CD1c-positive myeloid dendritic cell (primary cell): ENCODE data around the gene TM7SF2.

Source experiments
- DNase-seq: peaks from one replicate; pipeline ENCODE4 v3.0.0-alpha.2; 2016; ENCODE audit errors: extremely low spot score

TM7SF2 gene

DNA sequence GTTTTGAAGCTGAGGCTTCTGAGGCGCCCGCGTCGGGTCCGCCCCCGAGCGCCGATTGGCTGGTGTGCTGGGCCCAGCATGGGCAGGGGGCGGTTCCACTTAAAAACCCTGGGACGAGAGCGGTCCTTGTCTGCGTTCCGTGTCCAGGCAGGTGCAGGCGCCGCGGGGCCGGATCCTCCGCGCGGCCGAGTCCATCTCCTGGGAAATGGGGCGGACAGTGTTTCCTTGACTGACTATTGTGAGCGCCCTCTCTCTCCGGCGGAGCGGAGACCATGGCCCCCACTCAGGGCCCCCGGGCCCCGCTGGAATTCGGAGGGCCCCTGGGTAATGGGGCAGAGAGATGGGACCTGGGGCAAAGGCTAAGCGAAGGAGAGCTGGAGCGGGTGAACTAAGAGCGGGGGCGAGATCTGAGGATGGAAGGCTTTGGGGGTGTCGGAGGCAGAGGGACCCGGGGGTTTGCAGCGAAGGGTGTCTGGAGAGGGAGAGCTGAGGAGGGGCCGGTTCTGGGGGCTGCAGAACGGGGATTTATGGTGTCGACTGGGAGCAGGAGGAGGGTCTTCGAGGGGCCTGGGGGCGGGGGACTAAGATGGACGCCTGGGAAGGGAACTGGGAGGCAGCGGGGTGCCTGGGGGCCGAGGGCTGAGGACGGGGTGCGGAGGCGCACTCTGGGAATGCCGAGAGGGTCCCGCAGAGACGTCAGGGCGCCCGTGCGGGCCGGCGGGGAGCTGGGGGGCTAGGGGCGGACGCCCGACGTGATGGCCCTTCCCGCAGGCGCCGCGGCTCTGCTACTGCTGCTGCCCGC is at the start of gene TM7SF2:
TM7SF2 (plus strand) TSS at position 129 of the 802 bp plus-strand sequence; CDS start at position 273, 144 bp downstream.
- DNase-seq: peak; percentile 95

DNA sequence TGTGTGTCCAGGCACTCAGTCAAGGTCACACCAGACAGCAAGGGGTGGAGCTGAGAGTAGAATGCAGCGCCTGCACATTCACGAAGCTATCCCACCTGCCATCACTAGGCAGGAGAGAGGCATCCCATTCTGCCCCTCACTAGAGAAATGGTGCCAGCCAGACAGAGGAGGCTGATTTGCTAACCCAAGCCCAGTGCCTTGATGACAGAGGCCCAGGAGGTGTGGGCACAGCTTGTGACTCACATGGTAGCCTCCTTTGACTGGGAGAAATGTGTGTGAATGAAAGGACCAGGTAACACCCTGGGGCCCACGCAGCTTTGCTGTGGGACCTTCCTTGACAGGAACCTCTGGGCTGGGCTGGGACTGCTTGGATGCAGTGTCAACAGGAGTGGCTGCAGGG is 48.1 kb upstream of the TM7SF2 start:
- no peak for DNase-seq

DNA sequence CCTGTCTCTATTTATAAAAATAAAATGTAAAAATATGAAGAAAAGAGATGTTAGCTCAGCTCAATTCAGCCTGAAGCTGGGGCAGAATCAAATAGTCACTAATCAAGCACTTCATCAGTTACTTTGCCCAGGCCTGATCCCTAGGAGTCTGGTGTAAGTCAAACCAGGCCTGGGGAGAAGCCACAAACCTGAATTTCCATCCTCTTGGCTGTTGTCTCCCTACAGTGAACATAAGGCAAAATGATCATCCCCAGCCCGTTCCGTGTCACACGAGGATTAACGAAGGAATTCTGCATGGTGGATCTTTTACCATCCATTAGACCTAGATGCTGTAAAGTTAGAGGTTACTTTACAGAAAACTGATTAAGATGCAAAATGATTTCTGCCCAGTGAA is 46.8 kb upstream of the TM7SF2 start:
- DNase-seq: no peak

DNA sequence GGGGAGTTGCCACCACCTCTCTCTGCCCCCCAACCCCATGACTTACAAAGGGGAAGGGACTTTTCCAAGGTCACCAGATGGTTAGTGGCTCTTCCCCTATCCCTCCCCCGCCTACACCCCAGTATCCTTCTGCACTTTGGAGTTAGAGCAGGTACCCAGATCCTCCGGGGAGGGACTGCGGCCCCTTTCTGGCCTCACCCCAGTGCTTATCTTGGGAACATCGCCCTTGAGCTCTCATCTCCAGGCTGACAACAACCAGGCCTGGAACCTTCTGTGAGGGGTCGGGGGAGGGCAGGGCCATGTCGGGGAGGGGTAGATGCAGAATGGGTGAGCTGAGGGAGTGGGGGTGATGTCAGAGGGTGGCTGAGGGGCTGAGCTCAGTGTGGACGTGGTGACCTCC is 45.8 kb upstream of the TM7SF2 start:
- DNase-seq: no peak

DNA sequence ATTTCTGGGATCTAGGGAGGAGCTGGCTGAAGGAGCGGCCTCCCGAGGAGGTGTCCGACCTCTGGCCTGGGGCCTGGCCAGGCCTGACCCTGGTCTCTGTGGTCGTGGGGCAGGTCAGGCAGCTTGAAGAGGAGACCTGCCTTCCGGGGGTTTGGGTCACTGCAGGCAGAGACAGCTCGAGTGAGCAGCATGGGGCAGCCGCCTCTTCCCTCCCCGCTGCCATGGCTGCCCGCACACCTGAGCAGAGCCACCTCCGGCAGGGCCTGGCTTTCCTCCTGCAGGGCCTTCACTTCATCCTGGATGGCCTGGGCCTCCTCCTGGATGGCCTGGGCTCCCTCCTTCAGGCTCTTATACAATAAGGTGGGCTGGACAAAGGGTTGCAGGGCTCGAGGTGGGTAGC is 45.4 kb upstream of the TM7SF2 start:
- DNase-seq: no peak

DNA sequence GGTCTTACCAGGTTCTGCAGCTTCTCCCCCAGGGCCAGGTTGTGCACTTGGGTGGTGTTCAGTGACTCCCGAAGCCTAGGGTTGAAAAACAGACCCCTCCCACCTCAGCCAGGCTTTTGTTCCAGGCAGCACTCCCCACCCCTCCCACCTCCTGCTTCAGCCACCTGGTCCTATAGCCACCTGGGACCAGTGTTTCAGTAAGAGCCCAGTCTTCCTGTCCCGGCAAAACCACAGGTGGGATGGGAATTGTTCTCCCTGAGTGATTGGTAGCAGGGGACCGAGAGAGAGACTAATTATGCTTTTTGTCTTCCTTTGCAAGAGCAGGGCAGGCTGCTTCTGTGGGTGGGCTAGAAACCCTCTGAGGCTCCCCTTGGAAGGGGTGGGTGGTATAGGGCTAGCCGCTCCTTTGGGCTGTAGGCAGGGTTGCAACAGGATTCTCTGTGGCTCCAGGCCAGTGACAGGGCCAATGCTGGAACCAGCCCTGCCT is 44.8 kb upstream of the TM7SF2 start:
- no peak for DNase-seq

DNA sequence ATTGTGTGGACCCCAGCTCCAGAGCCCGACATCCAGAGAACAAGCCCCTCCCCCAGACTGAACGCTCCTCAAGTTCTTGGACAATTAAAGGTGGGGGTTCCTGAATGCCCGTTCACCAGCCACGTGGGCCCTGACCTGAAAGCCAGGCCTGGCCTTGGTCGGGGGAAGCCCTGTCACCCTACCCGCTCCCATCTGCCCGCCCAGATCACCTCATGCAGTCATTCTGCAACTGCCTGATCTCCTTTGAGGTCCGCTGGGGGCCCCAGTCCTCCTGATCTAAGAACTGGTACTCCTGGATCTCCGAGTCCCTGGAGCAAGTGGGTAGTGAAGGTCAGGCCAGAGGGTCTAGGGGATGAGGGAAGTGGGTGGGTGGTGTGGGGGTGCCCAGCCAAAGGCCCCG is 44.2 kb upstream of the TM7SF2 start:
- DNase-seq: no peak

DNA sequence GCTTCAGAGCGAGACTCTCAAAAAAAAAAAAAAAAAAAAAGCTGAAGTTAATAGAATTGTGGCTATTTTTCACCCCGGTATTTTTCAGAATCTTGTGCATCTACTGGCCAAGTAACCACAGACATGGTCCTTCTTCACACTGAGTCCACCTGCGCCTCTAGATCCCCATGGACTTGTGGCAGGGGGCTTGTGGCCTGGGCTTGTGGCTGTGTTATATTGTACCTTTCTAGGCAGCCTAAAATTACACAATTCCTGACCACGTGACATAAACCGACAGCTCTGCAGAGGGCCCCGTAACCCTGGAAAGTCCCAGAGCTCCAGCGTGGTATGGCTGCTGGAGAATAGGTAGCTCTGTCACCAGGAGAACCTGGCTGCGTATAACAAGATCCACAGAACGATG is 42.5 kb upstream of the TM7SF2 start:
- peak; percentile 31 for DNase-seq

DNA sequence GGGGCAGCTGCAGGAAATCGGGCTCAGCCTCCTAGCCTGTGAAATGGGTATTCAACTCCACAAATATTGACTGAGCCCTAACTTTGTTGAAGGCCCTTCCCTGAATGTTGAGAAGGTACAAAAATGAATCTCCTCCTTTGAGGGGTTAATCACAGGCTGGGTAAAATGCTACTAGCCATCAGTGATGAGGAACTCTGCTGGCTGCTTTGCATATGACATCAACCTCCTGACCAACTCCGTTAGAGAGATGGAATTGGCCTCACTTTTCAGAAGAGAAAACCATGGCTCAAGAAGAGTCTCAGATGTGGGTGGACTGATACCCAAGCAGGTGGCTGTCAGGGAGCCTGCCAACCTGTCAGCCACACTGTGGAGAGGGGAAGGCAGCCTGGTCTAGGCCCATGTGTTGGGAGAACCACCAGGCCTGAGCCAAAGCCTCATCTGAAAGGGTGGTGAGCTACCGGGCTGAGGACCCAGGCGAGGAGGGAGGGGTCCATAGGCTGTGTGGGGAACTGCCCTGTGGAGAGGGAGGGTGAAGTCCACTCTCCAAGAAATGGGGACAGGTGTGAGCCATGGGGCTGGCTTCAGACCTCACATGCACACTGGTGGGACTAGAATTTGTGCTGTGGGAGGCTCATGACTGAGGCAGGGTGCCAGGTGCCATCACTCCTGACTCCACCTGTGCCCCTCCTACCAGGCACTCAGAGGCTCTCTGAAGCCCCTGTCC is 39.6 kb upstream of the TM7SF2 start:
- DNase-seq: no peak

DNA sequence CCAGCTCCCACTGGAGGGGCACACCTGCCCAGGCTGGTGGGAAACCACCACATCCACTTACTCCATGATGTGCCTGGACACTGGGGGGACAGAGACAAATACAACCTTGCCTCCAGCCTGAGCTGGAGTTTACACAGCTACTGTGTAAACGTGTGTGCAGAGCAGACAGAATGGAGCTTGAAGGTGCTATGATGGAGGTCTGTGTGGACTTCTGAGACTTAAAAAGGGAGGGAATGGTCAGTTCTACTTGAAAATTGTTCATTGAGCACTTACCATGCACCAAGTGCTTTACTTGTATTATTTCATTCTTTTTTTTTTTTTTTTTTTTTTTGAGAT is 39.1 kb upstream of the TM7SF2 start:
- DNase-seq: no peak

DNA sequence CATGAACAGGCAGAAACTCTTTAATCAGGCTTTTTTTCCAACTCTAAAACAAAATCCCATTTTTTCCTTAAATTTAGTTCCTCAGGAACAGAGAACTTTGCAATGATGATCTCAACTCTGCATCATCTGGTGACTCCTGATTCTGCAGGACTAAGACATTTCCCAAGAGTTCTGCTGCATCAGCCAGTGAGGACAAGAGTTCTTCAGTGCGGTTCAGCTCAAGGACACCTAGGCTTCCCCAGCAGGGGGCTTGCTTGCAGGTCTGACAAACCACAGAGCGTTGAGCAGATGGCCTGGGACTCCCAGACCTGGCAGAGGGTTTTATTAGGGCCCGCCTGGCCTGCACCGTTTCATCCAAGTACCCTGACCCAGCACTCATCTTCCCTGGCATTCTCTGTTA is 34.2 kb upstream of the TM7SF2 start:
- DNase-seq: no peak

DNA sequence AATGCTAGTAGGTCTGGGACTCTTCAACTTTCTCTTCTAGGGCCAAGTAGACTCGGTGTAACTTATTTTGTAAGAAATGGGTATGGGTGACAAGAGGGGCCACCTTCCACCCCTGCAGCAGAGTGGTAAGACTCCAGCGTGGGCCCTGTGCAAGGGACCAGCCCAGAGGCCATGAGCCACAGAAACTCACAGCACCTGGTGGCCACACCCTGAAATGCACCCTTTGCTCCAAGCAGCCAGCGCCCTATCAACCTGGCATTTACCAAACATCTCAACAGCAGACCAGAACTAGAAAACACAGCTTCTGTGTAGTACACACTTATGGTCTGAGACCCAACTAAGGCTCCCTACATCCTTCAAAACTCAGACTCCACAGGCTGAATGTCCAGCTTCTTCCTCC is 33.5 kb upstream of the TM7SF2 start:
- peak; percentile 71 for DNase-seq

DNA sequence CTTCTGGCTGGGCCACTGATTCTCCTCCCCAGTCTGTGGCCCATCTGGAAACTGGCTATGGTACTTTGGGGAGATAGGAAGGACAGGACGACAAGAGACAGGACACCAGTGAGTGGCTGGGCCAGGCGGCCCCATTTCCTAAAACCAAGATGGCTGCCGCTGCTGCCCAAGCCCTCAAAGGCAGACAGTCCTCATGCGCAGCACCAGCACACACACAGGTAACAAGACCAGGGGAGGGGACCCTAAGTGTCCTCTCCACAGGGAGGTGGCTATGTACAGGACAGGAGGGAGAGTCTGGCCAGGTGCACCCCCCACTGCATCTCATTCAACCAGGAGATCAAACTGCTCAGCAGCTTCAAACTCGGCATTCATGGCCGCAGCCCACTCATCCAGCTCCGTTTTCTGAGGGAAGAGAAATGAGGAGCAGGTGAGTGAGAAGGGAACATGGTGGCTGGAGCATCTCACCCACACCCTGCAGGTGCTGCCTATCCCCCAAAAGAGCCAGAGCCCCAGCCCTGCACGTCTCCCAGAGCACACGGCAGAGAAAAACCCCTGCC is 32.8 kb upstream of the TM7SF2 start:
- no peak for DNase-seq

DNA sequence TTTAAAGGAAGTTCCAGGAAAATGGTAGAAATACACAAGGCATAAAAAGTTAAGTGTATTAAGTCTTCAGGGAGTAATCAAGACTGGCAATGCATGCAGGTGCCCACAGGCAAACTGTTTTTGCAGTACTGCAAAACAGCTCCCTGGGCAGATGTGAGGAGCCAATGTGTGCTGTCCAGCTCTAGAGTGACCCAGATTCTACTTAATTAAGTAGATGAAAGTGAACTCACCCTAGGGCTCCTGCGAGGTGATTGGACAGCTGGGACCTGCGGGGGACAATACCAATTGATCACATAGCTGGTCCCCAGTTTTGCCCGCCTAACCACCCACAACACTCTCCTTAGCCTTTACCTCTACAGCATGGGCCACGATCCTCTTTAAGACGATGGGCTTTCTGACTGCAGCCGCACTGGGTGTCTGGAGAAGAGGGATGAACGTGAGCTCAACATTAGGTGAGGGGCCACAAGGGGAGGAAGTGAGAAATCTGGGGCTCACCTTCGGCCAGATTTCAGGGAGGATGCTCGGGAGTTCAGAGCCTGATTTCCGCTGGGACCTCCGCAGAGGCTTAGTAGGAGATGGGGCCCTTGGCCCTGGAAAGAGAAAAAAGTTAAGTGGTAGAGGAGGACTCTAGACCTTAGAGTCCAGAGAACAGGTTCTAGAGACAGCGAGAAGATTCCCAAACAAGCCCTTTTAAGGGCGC is 28.4 kb upstream of the TM7SF2 start:
- DNase-seq: no peak

DNA sequence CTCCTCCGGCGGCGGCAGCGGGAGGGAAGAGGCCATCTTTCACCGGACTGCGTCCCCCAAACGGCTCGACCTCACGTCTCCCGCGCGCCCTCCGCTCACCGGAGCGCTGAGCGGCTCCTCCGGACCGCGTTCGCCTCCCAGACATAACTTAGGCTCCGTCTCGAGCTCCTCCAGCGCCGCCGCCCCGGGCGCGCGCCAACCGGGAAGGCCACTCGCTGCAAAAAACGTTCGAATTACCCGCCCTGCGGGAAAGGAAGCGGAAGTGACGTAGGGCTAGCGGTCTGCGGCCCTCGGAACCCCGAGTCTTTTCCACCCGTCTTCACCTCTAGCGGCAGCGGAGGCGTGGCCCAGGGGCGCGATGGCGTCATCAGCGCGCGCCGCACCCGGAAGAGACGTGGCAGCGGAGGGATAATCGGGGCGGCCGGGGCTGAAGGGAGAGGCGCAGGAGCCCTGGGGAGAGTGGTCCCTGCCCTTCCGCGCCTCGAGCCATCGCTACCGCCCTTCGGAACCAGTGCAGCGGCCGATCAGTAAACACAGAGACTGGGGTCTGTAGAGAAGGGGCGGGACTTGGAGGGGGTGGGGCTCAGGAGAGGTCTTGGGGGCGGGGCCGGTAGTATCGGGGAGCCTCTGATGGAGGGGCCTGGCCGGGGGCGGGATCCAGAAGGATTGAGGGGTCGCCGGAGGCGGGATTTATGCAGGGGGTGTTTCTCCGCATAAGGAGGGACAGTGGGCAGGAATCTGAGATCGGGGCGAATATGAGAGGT is 27.7 kb upstream of the TM7SF2 start, which contains the start of the genes CDCA5 and ZFPL1:
CDCA5 (minus strand) TSS at position 207 of the 764 bp plus-strand sequence; CDS start at position 145, 62 bp downstream.
ZFPL1 (plus strand) TSS at position 389 of the 764 bp plus-strand sequence. CDS start 477 bp downstream, outside the sequence.
- peak; percentile 99 for DNase-seq

DNA sequence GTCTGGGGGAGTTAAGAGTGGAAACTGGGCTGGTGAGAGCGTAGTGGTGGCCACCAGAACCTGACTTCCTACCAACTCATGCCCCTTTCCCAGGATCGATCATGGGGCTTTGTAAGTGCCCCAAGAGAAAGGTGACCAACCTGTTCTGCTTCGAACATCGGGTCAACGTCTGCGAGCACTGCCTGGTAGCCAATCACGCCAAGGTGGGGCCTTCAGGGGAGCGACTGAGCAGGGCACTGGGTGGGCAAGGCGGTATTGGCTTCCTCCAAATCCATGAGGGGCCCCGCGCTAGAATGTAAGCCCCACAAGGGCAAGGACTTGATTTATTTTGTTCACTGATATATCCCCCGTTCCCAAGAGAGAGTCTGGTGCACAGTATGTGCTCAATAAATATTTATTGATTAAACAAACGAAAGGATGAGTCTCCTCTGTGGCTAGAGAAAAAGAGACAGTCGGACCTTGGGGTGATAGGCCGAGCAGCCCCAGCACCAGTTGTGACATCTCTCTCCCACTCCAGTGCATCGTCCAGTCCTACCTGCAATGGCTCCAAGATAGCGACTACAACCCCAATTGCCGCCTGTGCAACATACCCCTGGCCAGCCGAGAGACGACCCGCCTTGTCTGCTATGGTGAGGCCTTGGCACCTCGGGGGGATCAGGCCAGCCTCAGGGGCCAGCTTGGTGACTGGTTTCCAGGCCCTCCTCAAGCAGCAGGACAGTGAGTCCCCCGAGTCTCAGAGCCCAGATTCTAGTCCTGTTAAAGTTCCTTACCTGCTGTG is 26.9 kb upstream of the TM7SF2 start:
- DNase-seq: no peak

DNA sequence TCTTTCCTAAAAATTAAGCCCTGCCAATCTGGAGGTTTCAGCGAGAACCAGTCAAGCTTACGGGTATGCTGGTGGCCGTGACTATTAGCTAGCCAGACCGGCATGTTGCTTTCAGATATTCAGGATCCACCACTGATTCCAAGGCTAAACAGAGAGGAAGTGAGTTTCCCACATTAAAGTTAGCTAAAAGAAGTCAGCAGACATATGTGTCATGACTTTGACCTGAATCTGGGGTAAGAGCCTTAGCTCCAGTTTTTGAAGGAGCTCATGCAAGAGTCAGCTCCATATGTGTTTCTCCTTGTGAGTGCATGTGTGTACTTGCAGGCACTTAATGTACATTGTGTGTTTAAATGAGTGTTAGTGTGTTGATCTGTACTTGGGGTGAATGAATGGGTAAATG is 26.2 kb upstream of the TM7SF2 start:
- DNase-seq: no peak

DNA sequence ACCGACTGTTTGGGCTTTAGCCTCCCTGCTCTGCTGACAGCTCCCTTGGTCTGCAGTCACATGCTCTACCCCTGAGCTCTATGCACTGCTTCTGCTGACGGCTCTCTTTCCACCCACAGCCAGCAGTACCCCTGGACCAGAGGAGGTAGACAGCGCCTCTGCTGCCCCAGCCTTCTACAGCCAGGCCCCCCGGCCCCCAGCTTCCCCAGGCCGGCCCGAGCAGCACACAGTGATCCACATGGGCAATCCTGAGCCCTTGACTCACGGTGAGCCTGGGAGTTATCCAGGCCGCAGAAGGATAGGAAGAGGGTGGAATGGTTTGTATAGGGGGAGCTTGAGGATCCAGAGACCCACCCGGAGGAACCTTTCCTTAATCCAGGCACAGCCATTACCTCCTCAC is 24.9 kb upstream of the TM7SF2 start:
- no peak for DNase-seq

DNA sequence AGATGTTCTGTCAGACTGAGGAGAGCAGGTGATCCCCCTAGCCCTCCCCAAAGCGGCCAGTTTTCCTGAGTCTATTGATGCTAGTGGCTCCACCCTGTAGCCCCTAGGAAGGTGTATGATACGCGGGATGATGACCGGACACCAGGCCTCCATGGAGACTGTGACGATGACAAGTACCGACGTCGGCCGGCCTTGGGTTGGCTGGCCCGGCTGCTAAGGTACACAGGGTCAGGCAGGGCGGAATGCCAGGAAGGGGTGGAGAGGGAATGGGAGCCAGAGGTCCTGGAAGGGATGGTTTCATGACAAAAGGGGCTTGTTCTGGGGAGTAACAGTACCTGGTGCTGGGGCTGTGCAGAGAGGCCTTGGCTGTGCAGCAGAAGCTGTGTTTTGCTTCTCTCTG is 24.5 kb upstream of the TM7SF2 start:
- DNase-seq: no peak

DNA sequence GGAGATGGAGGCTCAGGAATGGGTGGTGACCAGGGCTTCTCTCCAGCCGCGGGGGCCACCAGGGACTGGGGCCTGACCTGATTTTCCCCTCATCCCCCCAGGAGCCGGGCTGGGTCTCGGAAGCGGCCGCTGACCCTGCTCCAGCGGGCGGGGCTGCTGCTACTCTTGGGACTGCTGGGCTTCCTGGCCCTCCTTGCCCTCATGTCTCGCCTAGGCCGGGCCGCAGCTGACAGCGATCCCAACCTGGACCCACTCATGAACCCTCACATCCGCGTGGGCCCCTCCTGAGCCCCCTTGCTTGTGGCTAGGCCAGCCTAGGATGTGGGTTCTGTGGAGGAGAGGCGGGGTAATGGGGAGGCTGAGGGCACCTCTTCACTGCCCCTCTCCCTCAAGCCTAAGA is 23.8 kb upstream of the TM7SF2 start:
- no peak for DNase-seq

DNA sequence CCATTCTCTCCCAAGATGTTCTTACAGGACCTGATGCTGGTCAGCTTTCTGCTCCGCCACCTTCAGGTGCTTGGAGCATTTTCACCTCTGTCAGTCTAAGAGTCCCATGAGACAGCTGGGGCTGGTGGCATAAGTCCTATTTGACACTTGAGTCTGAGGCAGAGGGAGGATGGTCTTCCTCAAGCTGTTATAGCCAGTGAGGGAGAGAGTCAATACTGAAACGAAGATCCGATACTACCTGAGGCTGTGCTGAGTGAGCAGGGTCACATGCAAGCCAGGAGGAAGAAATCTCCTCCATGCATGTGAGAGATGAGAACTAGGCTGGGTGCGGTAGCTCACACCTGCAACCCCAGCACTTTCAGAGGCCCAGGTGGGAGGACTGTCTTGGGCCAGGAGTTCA is 22.1 kb upstream of the TM7SF2 start:
- DNase-seq: no peak
